ENCODE results near the gene NXPH4. TPM values are rescaled to one million over a fixed set of nuclear protein-coding genes. Genes with fewer than 3 reads are reported as not detected.

The NXPH4 gene
- polyA plus RNA-seq, 3 donors = 2.0 to 4.5 (median 3.4) TPM

- H3K27ac ChIP-seq (ENCODE audit: low read depth, low read length) = no peak overlapping the region
- WGBS, 3 donors = 88 to 94% (median 91%) methylated on average over 17 of the region's 17 CpGs
These were observed 18.3 kb upstream of the NXPH4 start for GRCh38 chr12:57198329-57198728.

DNA sequence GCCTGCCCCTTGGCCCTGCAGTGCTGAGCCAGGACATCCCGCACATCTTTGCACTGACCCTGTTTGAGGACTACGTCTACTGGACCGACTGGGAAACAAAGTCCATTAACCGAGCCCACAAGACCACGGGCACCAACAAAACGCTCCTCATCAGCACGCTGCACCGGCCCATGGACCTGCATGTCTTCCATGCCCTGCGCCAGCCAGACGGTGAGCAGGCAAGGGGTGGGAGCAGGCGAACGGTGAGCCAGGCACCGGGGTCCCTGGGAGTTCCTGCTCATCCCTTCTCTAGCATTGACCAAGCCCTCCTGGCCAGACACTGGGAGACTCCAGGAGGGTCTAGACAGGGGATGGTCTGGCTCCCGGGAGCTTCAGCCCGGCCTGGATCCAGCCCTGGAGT, 17.4 kb upstream of the NXPH4 start:
- WGBS, 3 donors = 81 to 88% (median 85%) methylated on average over 15 of the region's 15 CpGs
- H3K27ac ChIP-seq (ENCODE audit: low read depth, low read length) = no peak overlapping the region

DNA sequence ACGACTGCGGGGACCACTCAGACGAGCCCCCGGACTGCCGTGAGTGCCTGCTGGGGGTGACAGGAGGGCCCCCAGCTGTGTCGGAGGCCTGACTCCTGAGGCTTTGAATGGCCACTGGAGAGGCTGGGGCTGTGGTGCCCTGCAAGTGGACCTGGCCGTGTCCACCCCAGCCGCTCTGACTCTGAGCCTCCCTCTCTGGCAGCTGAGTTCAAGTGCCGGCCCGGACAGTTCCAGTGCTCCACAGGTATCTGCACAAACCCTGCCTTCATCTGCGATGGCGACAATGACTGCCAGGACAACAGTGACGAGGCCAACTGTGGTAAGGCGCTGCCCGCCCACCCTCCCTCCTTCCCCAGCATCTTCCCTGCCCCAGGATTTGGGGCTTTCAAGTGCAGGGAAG, 16.1 kb upstream of the NXPH4 start:
- WGBS, 3 donors = 92 to 95% (median 94%) methylated on average over 15 of the region's 15 CpGs
- no peak overlapping the region for H3K27ac ChIP-seq (ENCODE audit: low read depth, low read length)

GRCh38 chr12:57201219-57201618, 15.4 kb upstream of the NXPH4 start:
- no peak overlapping the region for H3K27ac ChIP-seq (ENCODE audit: low read depth, low read length)
- 76 to 83% (median 77%) methylated on average over 8 of the region's 8 CpGs for WGBS, 3 donors

DNA sequence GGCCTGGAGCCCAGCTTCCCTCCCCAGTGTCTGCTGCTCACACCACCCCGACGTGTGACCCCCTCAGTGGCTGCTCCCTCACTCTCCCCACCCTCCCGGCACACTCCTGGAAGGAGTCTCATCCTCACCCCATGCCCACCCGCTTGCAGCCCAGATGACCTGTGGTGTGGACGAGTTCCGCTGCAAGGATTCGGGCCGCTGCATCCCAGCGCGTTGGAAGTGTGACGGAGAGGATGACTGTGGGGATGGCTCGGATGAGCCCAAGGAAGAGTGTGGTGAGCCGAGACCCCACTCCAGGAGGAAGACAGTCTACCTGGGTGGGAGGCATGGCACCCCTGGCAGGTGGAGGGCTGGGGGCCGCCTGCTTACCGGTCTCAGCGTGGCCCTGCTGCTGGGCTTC, 15.0 kb upstream of the NXPH4 start:
- H3K27ac ChIP-seq (ENCODE audit: low read depth, low read length) = no peak overlapping the region
- 87 to 90% (median 88%) methylated on average over 15 to 16 of the region's 16 CpGs for WGBS, 3 donors

DNA sequence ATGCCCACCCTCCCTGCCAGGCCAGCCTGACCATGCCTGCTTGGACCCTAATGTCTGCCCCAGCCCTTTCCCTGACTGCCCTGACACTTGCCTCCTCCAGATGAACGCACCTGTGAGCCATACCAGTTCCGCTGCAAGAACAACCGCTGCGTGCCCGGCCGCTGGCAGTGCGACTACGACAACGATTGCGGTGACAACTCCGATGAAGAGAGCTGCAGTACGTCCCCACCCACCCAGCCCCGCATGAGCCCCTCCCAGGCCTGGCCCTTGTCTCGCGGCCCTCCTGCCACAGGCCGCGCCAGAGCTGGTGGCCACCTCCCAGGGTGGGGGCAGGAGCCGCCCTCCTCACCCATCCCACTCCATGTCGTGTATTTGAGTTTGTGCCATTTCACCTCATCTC, 14.3 kb upstream of the NXPH4 start:
- WGBS, 3 donors = 89 to 92% (median 90%) methylated on average over 16 to 19 of the region's 19 CpGs
- no peak overlapping the region for H3K27ac ChIP-seq (ENCODE audit: low read depth, low read length)

- H3K27ac ChIP-seq (ENCODE audit: low read depth, low read length) = no peak overlapping the region
- 93 to 95% (median 94%) methylated on average over 28 of the region's 28 CpGs for WGBS, 3 donors
These were observed 13.4 kb upstream of the NXPH4 start for GRCh38 chr12:57203201-57203600.

DNA sequence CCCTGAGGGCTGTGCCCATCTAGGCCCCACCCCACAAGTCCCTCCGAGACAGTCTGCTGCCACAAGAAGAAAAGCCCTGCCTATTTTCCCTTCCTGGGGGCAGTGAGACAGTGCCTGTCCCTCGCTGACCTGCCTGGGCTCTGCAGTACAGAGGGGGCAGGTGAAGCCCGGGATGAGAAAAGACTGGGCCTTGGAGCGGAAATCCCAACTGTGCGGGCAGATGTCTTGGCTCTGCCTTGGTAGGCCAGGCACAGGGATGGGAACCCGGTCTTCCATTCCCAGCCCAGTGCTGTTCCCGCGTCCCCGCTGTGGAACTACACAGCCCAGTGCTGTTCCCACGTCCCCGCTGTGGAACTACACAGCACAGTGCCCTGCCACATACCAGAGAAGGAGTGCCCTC, 12.8 kb upstream of the NXPH4 start:
- no peak overlapping the region for H3K27ac ChIP-seq (ENCODE audit: low read depth, low read length)
- 83 to 86% (median 86%) methylated on average over 11 of the region's 11 CpGs for WGBS, 3 donors

GRCh38 chr12:57204454-57204853, 12.1 kb upstream of the NXPH4 start:
- WGBS, 3 donors = 86 to 89% (median 88%) methylated on average over 19 of the region's 19 CpGs
- no peak overlapping the region for H3K27ac ChIP-seq (ENCODE audit: low read depth, low read length)

GRCh38 chr12:57205186-57205585, 11.4 kb upstream of the NXPH4 start:
- no peak overlapping the region for H3K27ac ChIP-seq (ENCODE audit: low read depth, low read length)
- WGBS, 3 donors = 91 to 94% (median 93%) methylated on average over 26 of the region's 26 CpGs

DNA sequence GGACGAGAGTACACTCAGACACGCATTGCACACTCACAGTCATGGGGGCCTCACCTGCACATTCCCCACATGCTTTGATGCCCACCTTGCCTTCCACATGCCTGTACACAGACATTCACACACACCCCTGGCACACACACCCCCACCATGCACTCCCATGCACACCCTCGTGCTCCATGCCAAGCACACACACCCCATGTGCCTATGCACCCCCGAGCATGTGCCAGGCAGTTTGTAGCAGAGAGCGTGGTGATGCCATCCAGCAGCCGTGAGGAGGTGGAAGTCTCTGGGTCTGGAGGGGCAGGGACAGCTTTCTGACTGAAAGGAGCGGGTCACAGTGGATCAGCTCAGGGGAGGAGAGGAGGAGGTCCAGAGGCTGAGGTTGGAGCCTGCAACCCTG, 10.7 kb upstream of the NXPH4 start:
- 83 to 92% (median 83%) methylated on average over 7 of the region's 7 CpGs for WGBS, 3 donors
- H3K27ac ChIP-seq (ENCODE audit: low read depth, low read length) = no peak overlapping the region

DNA sequence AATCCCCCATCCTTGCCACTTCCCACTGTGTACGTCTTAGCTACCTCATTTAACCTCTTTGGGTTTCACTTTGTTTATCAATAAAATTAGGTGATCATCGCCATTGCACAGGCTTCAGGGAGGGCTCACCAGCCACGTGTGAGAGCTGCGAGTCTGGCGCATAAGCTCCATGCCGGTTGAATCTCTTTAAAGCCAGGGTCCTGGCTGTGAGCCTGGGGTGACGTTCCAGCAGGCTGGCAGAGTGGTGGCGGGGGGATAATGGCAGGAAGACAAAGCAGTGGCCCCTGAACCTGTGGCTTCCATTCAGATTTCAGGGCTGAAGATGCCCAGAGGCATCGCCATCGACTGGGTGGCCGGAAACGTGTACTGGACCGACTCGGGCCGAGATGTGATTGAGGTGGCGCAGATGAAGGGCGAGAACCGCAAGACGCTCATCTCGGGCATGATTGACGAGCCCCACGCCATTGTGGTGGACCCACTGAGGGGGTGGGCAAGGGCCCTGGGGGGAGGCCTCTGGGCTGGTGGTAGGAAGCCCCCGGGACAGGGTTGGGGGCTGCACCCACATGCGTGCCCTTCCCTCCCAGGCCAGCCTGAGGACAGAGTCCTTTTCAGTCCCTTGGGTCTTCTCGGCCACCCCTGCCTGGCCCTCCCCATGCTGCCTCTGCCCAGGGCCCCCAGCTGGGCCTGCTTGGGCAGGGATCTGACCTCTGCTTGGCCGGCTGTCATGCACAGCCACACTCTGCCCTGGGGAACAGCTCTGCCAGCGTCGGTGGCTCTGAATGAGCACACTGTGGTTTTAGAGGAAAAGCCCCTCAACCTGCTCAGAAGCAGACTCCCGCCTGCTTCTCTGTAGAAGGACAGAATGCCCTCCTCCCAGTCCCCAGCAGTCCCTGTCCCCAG, 8.6 kb upstream of the NXPH4 start:
- no peak overlapping the region for H3K27ac ChIP-seq (ENCODE audit: low read depth, low read length)
- 82 to 89% (median 89%) methylated on average over 29 of the region's 29 CpGs for WGBS, 3 donors

DNA sequence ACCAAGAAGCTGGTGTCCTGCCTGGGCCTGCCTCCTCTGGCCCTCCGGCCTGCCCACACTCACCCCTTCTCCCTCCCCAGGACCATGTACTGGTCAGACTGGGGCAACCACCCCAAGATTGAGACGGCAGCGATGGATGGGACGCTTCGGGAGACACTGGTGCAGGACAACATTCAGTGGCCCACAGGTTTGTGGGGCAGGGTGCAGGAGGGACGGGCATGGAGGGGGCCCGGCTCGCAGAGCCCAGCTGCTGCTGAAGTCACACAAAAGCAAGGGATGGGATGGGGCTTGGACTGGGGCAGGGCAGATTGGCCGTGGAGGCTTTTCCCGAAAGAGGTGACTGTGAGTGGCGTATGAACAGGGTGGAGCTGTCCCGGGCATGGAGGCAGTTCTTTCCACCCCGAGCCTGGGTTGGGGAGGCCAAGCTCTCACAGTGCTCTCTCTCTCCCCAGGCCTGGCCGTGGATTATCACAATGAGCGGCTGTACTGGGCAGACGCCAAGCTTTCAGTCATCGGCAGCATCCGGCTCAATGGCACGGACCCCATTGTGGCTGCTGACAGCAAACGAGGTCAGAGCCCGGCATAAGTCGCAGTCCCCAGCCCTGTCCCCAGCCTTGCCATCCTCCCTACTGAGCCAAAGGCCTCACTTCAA, 7.8 kb upstream of the NXPH4 start:
- H3K27ac ChIP-seq (ENCODE audit: low read depth, low read length) = no peak overlapping the region
- 72 to 82% (median 73%) methylated on average over 22 of the region's 22 CpGs for WGBS, 3 donors

GRCh38 chr12:57209916-57210315, 6.7 kb upstream of the NXPH4 start:
- 84 to 86% (median 85%) methylated on average over 8 of the region's 8 CpGs for WGBS, 3 donors
- H3K27ac ChIP-seq (ENCODE audit: low read depth, low read length) = no peak overlapping the region

GRCh38 chr12:57210461-57210860, 6.1 kb upstream of the NXPH4 start:
- H3K27ac ChIP-seq (ENCODE audit: low read depth, low read length) = no peak overlapping the region
- 89 to 92% (median 91%) methylated on average over 14 to 15 of the region's 15 CpGs for WGBS, 3 donors

- 82 to 86% (median 82%) methylated on average over 16 of the region's 16 CpGs for WGBS, 3 donors
- H3K27ac ChIP-seq (ENCODE audit: low read depth, low read length) = no peak overlapping the region
These were observed 5.5 kb upstream of the NXPH4 start for GRCh38 chr12:57210926-57211692.

DNA sequence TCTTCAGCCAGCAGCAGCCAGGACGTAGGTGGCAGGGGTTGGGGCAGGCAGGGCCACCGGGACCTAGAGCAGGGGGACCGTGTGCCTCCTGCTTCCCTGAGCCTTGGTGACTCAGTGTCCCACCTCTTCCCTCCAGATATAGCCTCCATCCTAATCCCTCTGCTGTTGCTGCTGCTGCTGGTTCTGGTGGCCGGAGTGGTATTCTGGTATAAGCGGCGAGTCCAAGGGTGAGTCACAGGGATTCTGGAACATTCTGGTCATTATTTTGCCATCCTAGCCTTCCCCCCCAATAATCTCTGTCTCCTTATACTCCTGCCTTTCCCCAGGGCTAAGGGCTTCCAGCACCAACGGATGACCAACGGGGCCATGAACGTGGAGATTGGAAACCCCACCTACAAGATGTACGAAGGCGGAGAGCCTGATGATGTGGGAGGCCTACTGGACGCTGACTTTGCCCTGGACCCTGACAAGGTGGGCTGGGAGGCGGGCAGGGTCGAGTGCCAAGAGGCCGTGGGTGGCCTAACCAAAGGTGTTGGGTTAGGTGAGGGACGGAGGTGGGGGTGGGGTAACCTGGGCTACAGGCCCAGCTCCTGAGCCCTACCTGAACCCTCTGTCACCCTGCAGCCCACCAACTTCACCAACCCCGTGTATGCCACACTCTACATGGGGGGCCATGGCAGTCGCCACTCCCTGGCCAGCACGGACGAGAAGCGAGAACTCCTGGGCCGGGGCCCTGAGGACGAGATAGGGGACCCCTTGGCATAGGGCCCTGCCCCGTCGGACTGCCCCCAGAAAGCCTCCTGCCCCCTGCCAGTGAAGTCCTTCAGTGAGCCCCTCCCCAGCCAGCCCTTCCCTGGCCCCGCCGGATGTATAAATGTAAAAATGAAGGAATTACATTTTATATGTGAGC, 4.5 kb upstream of the NXPH4 start:
- WGBS, 3 donors = 83 to 88% (median 87%) methylated on average over 26 to 27 of the region's 27 CpGs

DNA sequence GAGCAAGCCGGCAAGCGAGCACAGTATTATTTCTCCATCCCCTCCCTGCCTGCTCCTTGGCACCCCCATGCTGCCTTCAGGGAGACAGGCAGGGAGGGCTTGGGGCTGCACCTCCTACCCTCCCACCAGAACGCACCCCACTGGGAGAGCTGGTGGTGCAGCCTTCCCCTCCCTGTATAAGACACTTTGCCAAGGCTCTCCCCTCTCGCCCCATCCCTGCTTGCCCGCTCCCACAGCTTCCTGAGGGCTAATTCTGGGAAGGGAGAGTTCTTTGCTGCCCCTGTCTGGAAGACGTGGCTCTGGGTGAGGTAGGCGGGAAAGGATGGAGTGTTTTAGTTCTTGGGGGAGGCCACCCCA, 3.9 kb upstream of the NXPH4 start:
- no peak overlapping the region for H3K27ac ChIP-seq (ENCODE audit: low read depth, low read length)
- WGBS, 3 donors = 76 to 80% (median 80%) methylated on average over 7 of the region's 7 CpGs

More for the DNA sequence above, 4.5 kb upstream of the NXPH4 start:
- H3K27ac ChIP-seq (ENCODE audit: low read depth, low read length) = no peak overlapping the region
